ENCODE measurements around the gene DEFB108B. TPM values are rescaled to one million over a fixed set of nuclear protein-coding genes. Genes with fewer than 3 reads are reported as not detected.
"Not testable (repeated sequence)": the region's sequence is repeated elsewhere in the genome, so short reads cannot be mapped to it uniquely, and the experiment has no call there.

DEFB108B gene, protein sequence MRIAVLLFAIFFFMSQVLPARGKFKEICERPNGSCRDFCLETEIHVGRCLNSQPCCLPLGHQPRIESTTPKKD
- total RNA-seq: not detected

DNA sequence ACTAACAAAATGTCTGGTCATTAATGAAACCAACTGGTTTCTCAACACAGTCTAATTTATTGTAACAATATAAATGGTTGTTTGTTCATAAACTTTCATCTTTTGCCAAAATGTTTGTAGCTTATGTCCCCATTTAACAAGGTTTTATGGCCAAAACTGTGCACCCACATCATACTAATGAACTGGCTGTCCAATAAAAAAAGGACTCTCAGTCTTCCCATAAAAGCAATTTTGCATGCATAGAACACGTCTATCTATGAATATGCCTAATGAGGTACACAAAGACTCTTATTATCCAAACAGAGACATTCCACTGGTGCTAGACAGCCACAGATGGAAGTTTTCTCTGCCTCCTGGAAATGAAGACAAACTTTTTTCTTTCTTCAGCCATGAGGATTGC, at the start of gene DEFB108B:
Gene DEFB108B (plus strand): TSS at position 390 of the 400 bp plus-strand sequence. CDS start 0 bp downstream, at position 390.
- not testable (repeated sequence) for H3K36me3 Mint-ChIP-seq; ATAC-seq; H3K27ac Mint-ChIP-seq; H3K9me3 Mint-ChIP-seq; DNase-seq (ENCODE audit: low spot score in 2 of 2)

DNA sequence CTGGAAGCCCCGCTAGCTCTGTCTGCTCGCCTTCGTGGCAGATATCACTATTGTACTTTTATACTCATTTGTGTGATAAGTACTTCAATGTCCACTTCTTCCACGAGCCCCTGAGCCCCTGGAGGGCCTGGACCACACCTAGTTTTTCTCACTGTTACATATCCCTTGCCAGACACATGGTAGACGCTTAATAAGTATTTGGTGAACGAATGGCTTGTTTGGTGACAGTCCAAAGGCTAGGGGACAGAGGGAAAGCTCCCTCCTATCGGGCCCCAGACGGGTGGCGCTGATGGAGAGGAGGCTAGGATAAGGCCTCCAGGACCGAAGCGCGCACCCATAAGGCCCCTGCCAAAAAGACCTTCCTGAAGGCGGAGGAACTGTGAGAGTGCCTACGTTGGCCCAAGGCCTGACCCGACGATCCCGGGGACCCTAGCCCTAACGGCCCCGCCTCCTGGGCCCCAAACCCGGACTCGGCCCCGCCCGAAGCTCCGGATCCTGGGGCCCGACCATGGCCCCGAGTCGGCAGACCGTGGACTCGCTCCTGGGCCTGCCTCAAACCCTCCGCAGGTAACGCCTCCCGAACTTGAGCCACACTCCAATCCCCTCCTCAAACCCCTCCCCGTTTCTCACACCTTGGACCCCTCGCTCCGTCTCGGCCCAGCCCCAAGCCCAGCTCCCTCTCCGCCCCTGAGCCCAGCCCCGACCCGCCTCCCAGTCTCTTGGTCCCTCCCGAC, 46.7 kb upstream of the DEFB108B start:
- H3K27ac Mint-ChIP-seq: peak overlapping the region; percentile 44 to 96
- DNase-seq (ENCODE audit: low spot score in 2 of 2); H3K9me3 Mint-ChIP-seq; H3K36me3 Mint-ChIP-seq: not testable (repeated sequence)
- peak; percentile 45 to 52 for ATAC-seq

DNA sequence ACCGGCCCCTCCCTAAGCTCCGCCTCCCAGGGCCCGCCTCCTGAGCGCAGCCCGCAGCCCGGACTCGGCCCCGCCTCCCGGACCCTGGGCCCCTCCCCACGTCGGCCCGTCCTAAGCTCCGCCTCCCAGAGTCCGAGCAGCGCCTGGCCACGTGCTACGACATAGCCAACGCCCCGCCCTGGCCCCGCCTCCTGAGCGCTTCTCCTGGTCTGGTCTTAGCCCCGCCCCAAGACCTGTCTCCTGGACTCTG, 46.2 kb upstream of the DEFB108B start:
- DNase-seq (ENCODE audit: low spot score in 2 of 2): peak; percentile 96 to 98
- not testable (repeated sequence) for H3K36me3 Mint-ChIP-seq, H3K9me3 Mint-ChIP-seq
- peak; percentile 90 for ATAC-seq
- H3K27ac Mint-ChIP-seq: peak overlapping the region; percentile 95 to 96

DNA sequence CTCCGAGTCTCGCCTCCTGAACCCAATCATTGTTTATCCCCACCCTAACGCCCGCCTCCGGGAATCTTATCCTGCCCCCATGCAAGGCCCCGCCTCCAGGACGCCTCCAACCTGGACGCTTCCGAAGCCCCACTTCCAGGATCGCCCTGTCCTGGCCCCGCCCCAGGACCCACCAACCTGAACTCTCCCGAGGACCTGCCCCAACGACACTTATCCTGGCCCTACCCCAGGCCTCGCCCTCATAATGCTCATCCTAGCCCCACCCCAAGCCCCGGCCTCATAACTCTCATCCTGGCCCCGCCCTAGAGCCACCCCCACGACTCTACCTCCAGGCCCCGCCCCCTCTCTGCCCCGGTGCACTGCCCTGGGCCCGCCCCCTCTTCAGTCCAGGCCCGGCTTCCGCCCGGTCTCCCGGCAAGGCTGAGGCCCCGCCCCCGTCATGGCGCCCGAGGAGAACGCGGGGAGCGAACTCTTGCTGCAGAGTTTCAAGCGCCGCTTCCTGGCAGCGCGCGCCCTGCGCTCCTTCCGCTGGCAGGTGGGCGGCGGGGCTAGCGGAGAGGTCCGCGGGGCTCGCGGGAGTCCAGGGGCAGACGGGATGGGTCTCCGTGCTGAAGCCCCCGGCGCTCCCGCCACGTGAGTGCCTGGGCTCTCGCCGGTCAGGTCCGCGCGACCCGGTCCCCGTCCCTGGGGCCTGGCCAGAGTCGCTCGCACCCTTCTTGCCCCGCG, 45.7 kb upstream of the DEFB108B start:
- H3K9me3 Mint-ChIP-seq: no peaks in the 10 kb centered on the region
- DNase-seq (ENCODE audit: low spot score in 2 of 2) (peak; percentile 90 to 96), ATAC-seq (peak; percentile 95 to 96)
- peak overlapping the region; percentile 95 to 96 for H3K27ac Mint-ChIP-seq
- no peaks in the 10 kb centered on the region for H3K36me3 Mint-ChIP-seq

DNA sequence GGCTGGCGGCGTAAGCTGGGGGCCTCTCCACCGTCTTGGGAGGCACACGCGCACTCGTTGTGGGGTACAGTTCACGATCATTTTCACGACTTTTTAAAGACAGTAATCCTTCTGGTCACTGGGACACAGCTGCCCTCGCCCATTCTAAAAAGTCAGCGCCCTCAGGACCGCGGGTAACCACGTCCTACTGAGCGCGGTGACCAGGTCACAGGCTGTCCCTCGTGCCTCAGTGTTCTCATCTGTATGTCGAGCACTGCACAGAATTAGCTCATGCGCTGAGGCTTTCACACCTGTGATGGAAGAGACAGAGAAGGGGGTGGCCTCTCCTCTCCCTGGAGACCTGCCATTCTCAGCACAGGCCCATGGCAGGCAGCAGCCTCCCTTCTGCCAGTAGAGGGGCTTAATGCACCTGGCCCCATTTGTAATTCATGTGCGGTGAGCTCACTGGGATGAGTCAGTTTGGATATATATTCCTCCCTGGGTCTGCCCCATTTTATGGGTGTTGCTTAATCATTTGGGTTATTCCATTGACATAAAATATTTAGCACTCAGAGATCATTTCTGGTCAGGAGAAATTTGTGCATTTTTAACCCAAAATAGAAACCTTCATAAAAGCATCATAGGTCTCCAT, 45.1 kb upstream of the DEFB108B start:
- ATAC-seq, H3K9me3 Mint-ChIP-seq, H3K36me3 Mint-ChIP-seq: not testable (repeated sequence)
- DNase-seq (ENCODE audit: low spot score in 2 of 2): peak in 1 of 2 donors; percentile 15
- H3K27ac Mint-ChIP-seq: peak overlapping the region; percentile 95 to 96

DNA sequence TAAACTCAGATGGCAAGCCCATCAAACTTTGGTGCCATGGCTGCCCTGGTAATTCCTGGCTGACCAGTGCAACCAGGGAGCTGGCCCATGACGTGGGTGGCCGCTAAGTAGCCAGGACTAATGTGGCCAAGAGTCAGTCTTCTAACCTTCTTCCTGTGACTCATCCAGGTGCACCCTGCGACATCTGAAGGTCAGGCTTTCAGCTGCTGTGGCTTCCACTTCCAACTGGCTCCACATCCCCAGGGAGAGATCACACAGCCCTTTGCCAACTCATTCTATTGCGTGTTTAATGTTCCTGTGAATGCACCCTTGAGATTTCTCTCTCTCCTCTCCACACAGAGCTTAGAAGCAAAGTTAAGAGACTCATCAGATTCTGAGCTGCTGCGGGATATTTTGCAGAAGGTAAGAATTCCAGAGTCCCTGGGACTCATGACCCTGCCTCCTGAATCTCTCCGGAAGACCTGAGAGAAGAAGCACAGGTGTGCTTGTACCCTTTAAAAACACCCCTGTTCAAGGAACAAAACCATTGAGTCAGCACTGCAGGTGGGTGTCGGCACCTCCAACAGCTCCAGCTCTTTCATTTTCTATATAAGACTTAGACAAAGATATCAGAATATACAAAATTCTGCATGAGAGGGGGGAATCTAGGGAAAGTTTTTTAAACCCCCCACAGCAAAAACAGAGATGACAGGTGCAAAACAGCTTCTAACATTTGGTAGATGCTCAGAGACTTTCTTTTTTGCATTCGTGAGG, 43.4 kb upstream of the DEFB108B start:
- peak overlapping the region in 1 of 2 donors; percentile 96 for H3K27ac Mint-ChIP-seq
- DNase-seq (ENCODE audit: low spot score in 2 of 2); H3K9me3 Mint-ChIP-seq; H3K36me3 Mint-ChIP-seq; ATAC-seq: not testable (repeated sequence)

DNA sequence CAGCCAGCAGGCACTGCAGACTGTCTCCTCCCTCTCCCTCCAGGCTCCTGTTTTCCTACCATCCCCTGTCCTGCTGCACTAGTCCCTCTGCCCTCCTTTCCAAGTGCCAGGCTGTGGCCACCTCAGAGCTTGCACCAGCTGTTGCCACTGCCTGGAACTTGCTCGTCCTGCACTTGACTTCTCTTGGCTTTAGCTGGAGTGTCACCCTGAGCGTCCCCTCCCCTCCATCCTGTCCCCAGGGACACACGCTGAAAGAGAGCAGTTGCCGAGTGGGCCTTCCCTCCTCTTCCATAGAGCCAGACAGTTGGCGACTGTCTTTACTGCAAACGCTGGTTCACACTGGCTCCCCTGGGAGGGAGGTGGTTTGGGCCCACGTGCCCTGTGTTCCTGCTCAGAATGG, 41.9 kb upstream of the DEFB108B start:
- not testable (repeated sequence) for H3K36me3 Mint-ChIP-seq; ATAC-seq; H3K9me3 Mint-ChIP-seq; DNase-seq (ENCODE audit: low spot score in 2 of 2); H3K27ac Mint-ChIP-seq

DNA sequence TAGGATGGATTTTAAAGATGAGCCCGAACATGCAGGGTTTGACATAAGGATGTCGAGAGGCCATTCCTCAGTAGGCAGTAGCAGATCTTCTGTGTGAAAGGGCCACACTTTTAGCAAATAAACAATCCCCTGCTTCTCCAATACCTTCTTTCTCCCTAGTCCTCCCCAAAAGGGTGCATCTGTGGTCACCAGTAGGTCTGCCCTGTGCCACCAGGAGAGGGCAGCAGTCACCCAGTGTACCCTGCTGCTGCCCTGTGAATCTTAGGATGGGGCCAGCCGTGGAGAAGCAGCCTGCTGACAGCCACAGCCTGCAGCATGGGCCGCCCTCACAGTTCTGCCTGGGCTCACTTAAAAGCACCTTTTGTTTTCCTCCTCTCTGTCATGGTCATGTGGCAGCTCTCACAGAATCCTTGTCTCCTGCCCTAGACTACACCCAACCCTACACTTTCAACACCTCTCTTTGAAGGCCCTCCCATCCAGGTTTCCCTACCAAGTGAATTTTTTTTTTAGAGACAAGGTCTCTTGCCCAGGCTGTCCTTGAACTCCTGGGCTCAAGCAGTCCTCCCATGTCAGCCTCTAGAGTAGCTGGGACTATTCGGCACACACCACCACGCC, 40.3 kb upstream of the DEFB108B start:
- H3K27ac Mint-ChIP-seq: peak overlapping the region in 1 of 2 donors; percentile 75
- H3K36me3 Mint-ChIP-seq, H3K9me3 Mint-ChIP-seq, ATAC-seq: not testable (repeated sequence)
- DNase-seq (ENCODE audit: low spot score in 2 of 2): peak in 1 of 2 donors; percentile 36

DNA sequence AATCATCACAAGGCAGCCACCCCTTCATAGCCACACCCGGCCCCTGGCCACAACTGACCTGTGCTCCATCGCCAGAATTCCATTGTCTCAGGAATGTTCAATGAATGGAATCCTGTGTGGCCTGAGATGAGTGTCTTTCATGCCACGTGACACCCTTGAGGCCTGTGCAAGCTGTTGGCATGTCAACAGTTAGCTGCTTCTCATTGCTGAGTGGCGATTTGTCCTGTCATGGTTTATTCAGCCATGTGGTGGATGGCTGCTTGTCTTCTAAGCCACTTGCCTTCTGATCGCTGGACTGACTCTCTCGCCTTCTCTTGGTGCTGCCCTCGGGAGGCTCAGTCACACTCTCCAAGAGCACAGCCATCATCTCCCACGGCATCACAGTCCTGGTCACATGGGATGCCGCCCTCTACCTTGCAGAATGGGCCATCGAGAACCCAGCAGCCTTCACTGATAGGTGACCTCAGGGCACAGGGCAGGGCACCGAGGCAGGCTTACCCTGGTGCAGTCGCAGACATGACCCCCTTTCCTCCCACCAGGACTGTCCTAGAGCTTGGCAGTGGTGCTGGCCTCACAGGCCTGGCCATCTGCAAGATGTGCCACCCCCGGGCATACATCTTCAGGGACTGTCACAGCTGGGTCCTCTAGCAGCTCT, 38.5 kb upstream of the DEFB108B start:
- not testable (repeated sequence) for H3K36me3 Mint-ChIP-seq; ATAC-seq; DNase-seq (ENCODE audit: low spot score in 2 of 2); H3K9me3 Mint-ChIP-seq
- H3K27ac Mint-ChIP-seq: peak overlapping the region in 1 of 2 donors; percentile 81

DNA sequence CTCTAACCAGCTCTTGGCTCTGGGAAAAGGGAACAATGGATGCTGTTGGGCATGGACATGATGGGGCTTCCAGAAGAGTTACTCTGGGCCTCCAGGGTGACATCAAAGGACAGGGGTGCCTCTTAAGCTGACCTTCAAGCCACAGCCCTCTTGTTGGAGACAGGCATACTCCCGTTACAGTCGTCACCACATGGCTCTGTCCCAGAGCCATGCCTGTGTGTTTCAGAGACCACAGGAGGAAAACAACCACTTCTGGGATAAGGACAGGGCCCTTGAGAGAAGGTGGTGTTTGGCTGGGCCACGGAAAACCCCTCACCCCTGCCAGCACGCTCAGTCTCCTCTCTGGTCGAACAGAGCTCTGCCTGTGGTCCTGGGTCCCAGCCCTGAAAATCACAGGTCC, 37.8 kb upstream of the DEFB108B start:
- not testable (repeated sequence) for ATAC-seq; H3K36me3 Mint-ChIP-seq; DNase-seq (ENCODE audit: low spot score in 2 of 2); H3K9me3 Mint-ChIP-seq; H3K27ac Mint-ChIP-seq

DNA sequence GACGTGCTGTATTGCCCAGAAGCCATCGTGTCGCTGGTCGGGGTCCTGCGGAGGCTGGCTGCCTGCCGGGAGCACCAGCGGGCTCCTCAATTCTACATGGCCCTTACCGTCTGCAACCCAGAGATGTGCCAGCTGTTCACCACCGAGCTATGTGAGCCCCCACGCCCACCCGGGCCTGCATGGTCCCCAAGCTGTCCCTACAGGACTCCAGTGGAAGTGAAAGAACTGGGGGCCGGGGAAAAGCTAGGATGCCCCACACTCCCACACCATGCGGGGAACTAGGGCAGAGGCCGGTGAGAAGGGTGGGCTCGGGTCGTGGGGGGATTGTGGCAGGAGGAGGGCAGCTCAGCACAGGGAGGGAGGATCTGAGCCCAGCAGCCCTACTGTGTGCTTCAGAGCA, 37.0 kb upstream of the DEFB108B start:
- not testable (repeated sequence) for H3K9me3 Mint-ChIP-seq; H3K36me3 Mint-ChIP-seq; H3K27ac Mint-ChIP-seq; DNase-seq (ENCODE audit: low spot score in 2 of 2); ATAC-seq

DNA sequence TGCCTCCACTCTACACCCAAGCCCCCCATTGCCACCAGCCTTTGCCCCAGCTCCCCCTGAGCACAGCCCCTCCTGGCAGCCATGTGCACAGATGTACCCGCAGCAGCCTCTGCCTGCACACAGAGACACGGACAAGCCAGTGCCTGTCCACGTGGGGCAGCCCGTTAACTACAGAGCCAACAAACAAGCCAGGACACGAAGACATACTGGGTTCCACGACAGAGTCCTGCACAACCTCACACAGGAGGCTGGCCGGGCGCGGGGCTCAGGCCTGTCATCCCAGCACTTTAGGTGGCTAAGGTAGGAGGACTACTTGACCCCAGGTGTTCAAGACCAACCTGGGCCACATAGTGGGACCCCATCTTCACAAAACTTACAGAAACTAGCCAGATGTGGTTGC, 36.2 kb upstream of the DEFB108B start:
- not testable (repeated sequence) for ATAC-seq, H3K9me3 Mint-ChIP-seq

DNA sequence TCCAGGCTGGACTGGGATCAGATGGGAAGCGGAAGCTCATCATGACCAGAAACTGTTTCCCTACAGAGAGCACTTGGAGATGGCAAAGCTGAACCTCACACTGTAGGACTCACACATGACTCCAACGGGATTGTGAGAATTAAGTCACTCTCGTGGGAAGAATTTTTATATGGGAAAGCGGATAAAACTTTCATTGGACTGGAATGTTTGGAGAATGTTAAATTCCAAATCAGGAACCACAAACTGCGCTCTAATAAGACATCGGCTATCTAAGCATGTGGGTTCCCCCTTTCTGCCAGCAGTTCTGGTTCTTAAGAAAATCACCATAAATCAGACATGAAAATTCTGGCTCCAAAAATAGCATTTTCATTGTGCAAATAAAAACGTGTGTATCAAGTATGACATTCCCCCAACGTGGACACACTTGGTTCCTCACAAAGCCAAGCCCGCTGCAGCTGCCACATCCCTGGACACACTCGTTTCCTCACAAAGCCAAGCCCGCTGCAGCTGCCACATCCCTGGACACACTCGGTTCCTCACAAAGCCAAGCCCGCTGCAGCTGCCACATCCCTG, 33.4 kb upstream of the DEFB108B start:
- not testable (repeated sequence) for ATAC-seq; H3K9me3 Mint-ChIP-seq; H3K36me3 Mint-ChIP-seq; DNase-seq (ENCODE audit: low spot score in 2 of 2); H3K27ac Mint-ChIP-seq

More for the DNA sequence above, 36.2 kb upstream of the DEFB108B start:
- not testable (repeated sequence) for H3K36me3 Mint-ChIP-seq; H3K27ac Mint-ChIP-seq; DNase-seq (ENCODE audit: low spot score in 2 of 2)

DNA sequence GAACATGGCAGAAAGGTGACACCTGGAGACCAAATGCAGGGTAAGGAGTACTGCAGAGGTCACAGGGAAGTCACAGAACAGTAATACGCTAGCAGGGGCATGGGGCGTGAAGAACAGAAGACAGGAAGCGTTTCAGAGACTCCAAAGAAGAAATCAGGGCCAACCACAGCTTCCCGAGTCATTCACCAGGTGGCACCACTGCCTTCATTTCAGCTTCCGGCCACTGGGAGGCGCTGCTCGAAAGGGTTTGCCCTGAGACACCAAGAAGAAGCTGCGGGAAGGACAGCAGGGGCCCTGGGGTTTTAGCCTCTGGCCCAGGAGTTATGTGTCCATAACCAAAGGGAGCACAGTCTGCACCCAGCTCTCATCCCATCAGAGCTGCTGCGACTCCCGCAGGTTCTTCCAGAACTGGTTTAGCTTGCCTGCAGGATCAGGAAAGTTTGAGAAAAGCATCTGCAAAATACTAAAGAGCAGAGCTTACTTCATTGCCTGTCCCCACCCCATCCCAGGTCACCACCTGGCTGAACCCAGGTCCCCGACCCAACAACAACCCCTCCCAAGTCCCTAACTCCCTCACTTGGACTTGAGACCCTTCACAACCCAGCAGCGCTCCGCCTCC, 32.6 kb upstream of the DEFB108B start:
- peak overlapping the region; percentile 70 to 83 for H3K27ac Mint-ChIP-seq
- not testable (repeated sequence) for H3K9me3 Mint-ChIP-seq, ATAC-seq, H3K36me3 Mint-ChIP-seq
- peak; percentile 83 to 89 for DNase-seq (ENCODE audit: low spot score in 2 of 2)

DNA sequence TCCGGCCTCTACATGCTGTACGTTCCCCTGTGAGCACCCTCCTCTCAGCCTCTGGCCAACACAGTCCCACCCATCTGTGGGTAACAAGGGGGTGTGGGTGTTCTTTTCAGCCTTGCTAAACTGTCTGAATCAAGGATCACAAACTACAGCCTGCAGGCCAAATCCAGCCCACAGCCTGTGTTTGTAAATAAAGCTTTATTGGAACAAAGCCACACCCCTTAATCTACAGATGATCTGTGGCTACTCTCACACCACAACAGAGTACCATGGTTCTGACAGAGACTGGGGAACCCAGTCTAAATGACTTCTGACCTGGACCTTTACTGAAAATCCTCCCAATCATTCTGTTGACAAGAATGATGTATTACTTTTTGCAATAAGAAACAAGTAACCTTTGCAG, 32.0 kb upstream of the DEFB108B start:
- peak overlapping the region in 1 of 2 donors; percentile 70 for H3K27ac Mint-ChIP-seq
- not testable (repeated sequence) for DNase-seq (ENCODE audit: low spot score in 2 of 2); ATAC-seq; H3K36me3 Mint-ChIP-seq; H3K9me3 Mint-ChIP-seq
